ENCODE results near the gene SPIN1.
"Not testable (repeated sequence)": the region's sequence is repeated elsewhere in the genome, so short reads cannot be mapped to it uniquely, and the experiment has no call there.

Gene SPIN1

DNA sequence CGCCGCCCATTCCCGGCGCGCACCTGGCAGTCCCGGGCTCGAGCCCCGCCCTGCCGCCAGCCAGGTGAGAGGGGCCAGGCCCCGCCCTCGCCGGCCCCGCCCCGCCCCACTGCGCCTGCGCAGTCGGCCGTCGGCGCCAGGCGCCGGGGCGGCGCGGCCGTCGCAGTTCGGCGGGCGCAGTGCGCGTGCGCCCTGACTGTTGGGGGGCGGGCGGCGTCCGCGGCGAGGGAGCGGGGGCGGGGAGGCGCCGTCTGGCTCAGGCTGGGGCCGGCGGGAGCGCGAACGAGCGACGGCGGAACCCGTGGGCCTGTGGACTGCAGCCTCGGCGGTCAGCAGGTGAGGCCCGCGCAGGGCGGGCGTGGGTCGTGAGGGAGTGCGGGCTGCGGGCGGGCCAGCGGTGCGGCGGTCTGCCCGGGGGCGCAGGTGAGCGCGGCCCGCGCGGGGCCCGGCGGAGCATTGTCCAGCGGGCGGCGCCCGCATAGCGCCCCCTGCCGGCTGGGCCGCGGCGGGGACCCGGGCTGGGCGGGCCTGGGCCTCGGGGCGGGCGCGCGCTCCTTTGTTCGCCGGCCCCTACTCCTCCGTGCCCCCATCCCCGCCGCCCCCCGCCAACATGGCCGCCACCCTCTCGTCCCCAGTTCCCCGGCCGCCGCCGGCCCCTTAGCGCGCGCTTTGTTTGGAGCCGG is at the start of gene SPIN1:
Gene SPIN1, plus strand, starts transcription at position 242 of the 683 bp plus-strand sequence. CDS start 38,096 bp downstream, outside the sequence.
- in situ Hi-C loops (cut with MboI; ENCODE audit: low sequenced_read_pairs, unreplicated experiment) = no loop called here
- TF ChIP-seq, protein P1, sequence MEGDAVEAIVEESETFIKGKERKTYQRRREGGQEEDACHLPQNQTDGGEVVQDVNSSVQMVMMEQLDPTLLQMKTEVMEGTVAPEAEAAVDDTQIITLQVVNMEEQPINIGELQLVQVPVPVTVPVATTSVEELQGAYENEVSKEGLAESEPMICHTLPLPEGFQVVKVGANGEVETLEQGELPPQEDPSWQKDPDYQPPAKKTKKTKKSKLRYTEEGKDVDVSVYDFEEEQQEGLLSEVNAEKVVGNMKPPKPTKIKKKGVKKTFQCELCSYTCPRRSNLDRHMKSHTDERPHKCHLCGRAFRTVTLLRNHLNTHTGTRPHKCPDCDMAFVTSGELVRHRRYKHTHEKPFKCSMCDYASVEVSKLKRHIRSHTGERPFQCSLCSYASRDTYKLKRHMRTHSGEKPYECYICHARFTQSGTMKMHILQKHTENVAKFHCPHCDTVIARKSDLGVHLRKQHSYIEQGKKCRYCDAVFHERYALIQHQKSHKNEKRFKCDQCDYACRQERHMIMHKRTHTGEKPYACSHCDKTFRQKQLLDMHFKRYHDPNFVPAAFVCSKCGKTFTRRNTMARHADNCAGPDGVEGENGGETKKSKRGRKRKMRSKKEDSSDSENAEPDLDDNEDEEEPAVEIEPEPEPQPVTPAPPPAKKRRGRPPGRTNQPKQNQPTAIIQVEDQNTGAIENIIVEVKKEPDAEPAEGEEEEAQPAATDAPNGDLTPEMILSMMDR (IDR thresholded peaks at IDR 0.05; ENCODE audit: borderline replicate concordance, control extremely low read depth, extremely low read depth, insufficient read depth, missing control alignments) = peak; percentile 72
- peak; percentile 97 for DNase-seq (ENCODE audit: low spot score)

DNA sequence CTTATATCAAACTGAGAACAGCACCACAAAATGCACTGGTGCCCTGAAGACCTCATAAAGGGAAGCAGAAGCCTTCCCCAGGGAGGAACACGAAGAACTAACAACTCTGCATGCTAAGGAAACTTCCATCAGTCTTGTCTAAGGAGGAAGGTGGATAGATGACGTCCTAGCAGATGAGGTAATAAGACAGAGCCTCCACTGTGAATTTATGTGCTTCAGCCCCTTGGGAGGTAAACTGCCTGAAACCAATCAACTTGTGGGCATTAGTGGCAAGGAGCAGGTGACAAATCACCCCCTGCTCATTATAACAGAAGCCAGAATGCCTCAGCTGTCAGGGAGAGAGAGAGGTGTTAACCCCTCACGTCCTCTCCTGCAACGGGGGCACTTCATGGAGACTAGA is 48.9 kb upstream of the SPIN1 start:
- in situ Hi-C loops (cut with MboI; ENCODE audit: low sequenced_read_pairs, unreplicated experiment) = no loop called here
- TF ChIP-seq, protein P1 (IDR thresholded peaks at IDR 0.05; ENCODE audit: borderline replicate concordance, control extremely low read depth, extremely low read depth, insufficient read depth, missing control alignments) = no peak
- DNase-seq (ENCODE audit: low spot score) = no peak

DNA sequence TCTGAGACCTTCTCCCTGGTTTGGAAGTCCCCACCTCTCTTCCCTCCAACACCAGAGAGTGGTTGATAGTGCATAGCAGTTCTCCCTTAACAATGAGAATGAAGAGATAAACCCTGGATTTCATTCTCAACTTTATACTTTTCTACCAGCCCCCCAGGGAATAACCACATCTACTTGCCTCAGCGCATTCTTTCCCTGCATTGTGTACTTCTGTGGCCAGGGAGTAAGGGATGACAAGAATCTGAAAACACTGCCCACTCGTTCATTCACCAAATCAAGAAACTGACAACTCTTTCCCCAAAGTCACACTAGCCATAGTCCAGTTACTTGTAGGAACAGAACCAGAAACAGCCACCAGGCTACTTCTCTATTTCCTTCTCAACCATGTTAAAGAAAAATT is 46.0 kb upstream of the SPIN1 start:
- DNase-seq (ENCODE audit: low spot score) = no peak
- in situ Hi-C loops (cut with MboI; ENCODE audit: low sequenced_read_pairs, unreplicated experiment) = no loop called here
- TF ChIP-seq, protein P1 (IDR thresholded peaks at IDR 0.05; ENCODE audit: borderline replicate concordance, control extremely low read depth, extremely low read depth, insufficient read depth, missing control alignments) = no peak

DNA sequence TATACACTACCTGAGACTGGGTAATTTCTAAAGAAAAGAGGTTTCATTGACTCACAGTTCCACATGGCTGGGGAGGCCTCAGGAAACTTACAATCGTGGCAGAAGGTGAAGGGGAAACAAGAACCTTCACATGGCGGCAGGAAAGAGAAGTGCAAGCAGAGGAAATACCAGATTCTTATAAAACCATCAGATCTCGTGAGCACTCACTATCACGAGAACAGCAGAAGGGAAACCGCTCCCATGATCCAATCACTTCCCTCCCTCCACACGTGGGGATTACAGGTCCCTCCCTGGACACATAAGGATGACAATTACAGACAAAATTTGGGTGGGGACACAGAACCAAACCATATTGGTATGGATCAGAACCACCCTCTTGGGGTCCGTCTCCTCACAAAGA is 44.2 kb upstream of the SPIN1 start:
- in situ Hi-C loops (cut with MboI; ENCODE audit: low sequenced_read_pairs, unreplicated experiment) = no loop called here
- DNase-seq (ENCODE audit: low spot score) = no peak
- TF ChIP-seq, protein P1 (IDR thresholded peaks at IDR 0.05; ENCODE audit: borderline replicate concordance, control extremely low read depth, extremely low read depth, insufficient read depth, missing control alignments) = no peak

DNA sequence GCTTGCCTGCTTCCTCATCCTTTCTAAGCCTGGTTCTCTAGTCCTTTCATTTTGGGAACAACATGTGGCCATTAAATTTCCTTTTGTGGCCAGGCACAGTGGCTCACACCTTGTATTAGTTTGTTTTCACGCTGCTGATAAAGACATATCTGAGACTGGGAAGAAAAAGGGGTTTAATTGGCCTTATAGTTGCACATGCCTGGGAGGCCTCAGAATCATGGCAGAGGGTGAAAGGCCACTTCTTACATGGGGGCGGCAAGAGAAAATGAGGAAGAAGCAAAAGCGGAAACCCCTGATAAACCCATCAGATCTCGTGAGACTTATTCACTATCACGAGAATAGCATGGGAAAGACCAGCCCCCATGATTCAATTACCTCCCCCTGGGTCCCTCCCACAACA is 37.9 kb upstream of the SPIN1 start:
- DNase-seq (ENCODE audit: low spot score); in situ Hi-C loops (cut with MboI; ENCODE audit: low sequenced_read_pairs, unreplicated experiment): not testable (repeated sequence)

DNA sequence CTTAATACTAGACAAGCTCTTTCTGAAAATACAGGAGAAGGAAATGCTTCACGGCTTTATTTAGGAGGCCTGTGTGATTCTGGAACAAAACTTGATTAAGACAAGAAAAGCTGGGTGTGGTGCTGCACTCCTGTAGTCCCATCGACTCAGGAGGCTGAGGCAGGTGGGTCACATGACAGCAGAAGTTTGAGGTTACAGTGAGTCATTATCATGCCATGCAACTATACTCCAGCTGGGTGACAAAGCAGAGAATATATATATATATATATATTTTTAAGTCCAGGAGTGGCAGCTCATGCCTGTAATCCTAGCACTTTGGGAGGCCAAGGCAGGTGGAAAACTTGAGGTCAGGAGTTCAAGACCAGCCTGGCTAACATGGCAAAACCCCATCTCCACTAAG is 33.1 kb upstream of the SPIN1 start:
- in situ Hi-C loops (cut with MboI; ENCODE audit: low sequenced_read_pairs, unreplicated experiment) = no loop called here
- no peak for DNase-seq (ENCODE audit: low spot score)
- TF ChIP-seq, protein P1 (IDR thresholded peaks at IDR 0.05; ENCODE audit: borderline replicate concordance, control extremely low read depth, extremely low read depth, insufficient read depth, missing control alignments) = no peak

DNA sequence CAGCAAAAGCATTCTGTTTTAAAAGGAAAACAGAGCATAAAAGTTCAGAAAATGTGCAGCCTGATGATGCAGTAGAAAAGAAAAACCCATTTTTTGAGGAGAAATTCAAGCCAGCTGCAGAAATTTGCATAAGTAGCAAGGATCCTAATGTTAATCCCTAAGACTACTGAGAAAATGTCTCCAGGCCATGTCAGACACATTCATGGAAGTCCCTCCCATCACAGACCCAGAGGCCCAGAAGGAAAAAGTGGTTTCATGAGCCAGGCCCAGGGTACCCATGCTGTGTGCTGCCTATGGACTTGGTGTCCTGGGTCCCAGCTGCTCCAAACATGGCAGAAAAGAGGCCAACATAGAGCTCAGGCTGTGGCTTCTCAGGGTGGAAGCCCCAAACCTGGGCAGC is 31.0 kb upstream of the SPIN1 start:
- DNase-seq (ENCODE audit: low spot score); in situ Hi-C loops (cut with MboI; ENCODE audit: low sequenced_read_pairs, unreplicated experiment): not testable (repeated sequence)

DNA sequence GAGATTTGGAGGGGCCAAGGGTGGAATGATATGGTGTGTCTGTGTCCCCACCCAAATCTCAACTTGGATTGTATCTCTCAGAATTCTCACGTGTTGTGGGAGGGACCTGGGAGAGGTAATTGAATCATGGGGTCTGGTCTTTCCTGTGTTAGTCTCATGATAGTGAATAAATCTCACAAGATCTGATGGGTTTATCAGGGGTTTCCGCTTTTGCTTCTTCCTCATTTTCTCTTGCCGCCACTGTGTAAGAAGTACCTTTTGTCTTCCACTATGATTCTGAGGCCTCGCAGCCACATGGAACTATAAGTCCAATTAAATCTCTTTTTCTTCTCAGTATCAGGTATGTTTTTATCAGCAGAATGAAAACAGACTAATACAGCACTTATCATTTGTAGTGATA is 29.5 kb upstream of the SPIN1 start:
- in situ Hi-C loops (cut with MboI; ENCODE audit: low sequenced_read_pairs, unreplicated experiment) = no loop called here
- TF ChIP-seq, protein P1 (IDR thresholded peaks at IDR 0.05; ENCODE audit: borderline replicate concordance, control extremely low read depth, extremely low read depth, insufficient read depth, missing control alignments) = no peak
- DNase-seq (ENCODE audit: low spot score) = no peak

Measured in GM13976 (cell line).